Esophagus squamous epithelium (tissue), 5 donors: ENCODE measurements around the gene F12. TPM values are rescaled to one million over a fixed set of nuclear protein-coding genes. Genes with fewer than 3 reads are reported as not detected.
"Not testable (repeated sequence)": the region's sequence is repeated elsewhere in the genome, so short reads cannot be mapped to it uniquely, and the experiment has no call there.

Experiments used
- DNase-seq: peaks from one replicate; lab custom pipeline; 2025; lab: John Stamatoyannopoulos, UW
- H3K27ac ChIP-seq, 4 donors: fragments of 200-600 bp; sonication (generic); one replicate each; pipeline ENCODE4 v1.5.1; 2016 to 2019; ENCODE audit warnings: mild to moderate bottlenecking in 1 of 4
- H3K27me3 ChIP-seq, 4 donors: fragments of 200-600 bp; sonication (generic); 1 replicate in 3 of 4; 2 replicates in 1 of 4; pipeline versions ENCODE4 v1.5.1 to v1.6.0; 2017 to 2021; ENCODE audit warnings: antibody characterized with exemption in 1 of 4
- H3K36me3 ChIP-seq, 3 donors: fragments of 200-600 bp; sonication (generic); one replicate each; pipeline ENCODE4 v1.5.1; 2016 to 2019
- H3K4me1 ChIP-seq, 3 donors: fragments of 200-600 bp; sonication (generic); one replicate each; pipeline ENCODE4 v1.5.1; 2017 to 2019
- H3K4me3 ChIP-seq, 4 donors: fragments of 200-600 bp; sonication (generic); 1 replicate in 3 of 4; 2 replicates in 1 of 4; pipeline ENCODE4 v1.5.1; 2016 to 2019; ENCODE audit warnings: mild to moderate bottlenecking in 2 of 4, moderate library complexity in 1 of 4
- H3K9me3 ChIP-seq, 3 donors: fragments of 200-600 bp; sonication (generic); one replicate each; pipeline ENCODE4 v1.5.1; 2016 to 2019
- CTCF ChIP-seq, 6 experiments: fragments of 450-650 bp in 4 of 6; fragments of 200-600 bp in 2 of 6; sonication (generic) in 2 of 6; IDR thresholded peaks; one replicate each; pipeline ENCODE4 v1.5.1; 2016 to 2019; ENCODE audit warnings: antibody characterized with exemption in 6 of 6, mild to moderate bottlenecking in 4 of 6, moderate library complexity in 4 of 6
- POLR2A ChIP-seq, 4 donors: fragments of 450-650 bp; IDR thresholded peaks; one replicate each; pipeline ENCODE4 v1.6.1; 2017; ENCODE audit warnings: antibody characterized with exemption in 4 of 4, mild to moderate bottlenecking in 4 of 4, moderate library complexity in 3 of 4
- WGBS, 2 donors: methylation state at CpG; one replicate each; pipeline ENCODE4 v1.1.5; 2018; 5-methylcytosine and 5-hydroxymethylcytosine counted together
- intact Hi-C: fragments of 100-400 bp; cut with DNase I; formaldehyde crosslinking; loops from one replicate; pipeline ENCODE4 v1.15.0; 2022
- total RNA-seq, 4 donors: library from RNA; depleted of rRNA; stranded (reverse); fragments of >200 nt; gene quantifications; one replicate each; pipeline ENCODE4 v1.1.0, GENCODE V29; 2016
- donor health status: DM: yes; HTN: yes; CAD: no.

F12 gene
- total RNA-seq, 4 donors from 2014 or later: 10.7 to 25.4 (median 19.6) TPM

- Histone ChIP-seq H3K36me3 (no peaks in the 10 kb centered on the region), H3K4me3 (no peak overlapping the region), H3K4me1 (peaks cover 8 to 70% (median 20%) of the 10 kb centered on the region in 3 donors), H3K9me3 (no peaks in the 10 kb centered on the region), H3K27ac (peak overlapping the region in 1 of 4 donors; percentile 38), H3K27me3 (no peaks in the 10 kb centered on the region)
- 74 to 85% methylated on average over 4 to 6 of the region's 8 CpGs for WGBS, 2 donors
- TF ChIP-seq CTCF (IDR thresholded peaks at IDR 0.05) (no peak), POLR2A (IDR thresholded peaks at IDR 0.05) (no peak)
- intact Hi-C loops: no loop called here
- no peak for DNase-seq
These were observed 31.2 kb downstream of the F12 start for GRCh38 chr5:177377851-177378776.

- no peak for DNase-seq
- no peaks in the 10 kb centered on the region for H3K27me3 ChIP-seq
- WGBS, 2 donors: 67 to 82% methylated on average over 10 to 11 of the region's 11 CpGs
- no peak for TF ChIP-seq POLR2A (IDR thresholded peaks at IDR 0.05)
- TF ChIP-seq CTCF (IDR thresholded peaks at IDR 0.05): no peak
- H3K4me3 ChIP-seq: no peak overlapping the region
- no peak overlapping the region for H3K27ac ChIP-seq
- H3K4me1 ChIP-seq: peaks cover 28 to 73% (median 37%) of the 10 kb centered on the region in 3 donors
- H3K36me3 ChIP-seq: peaks cover 0 to 4% (median 0%) of the 10 kb centered on the region in 3 donors
- no peaks in the 10 kb centered on the region for H3K9me3 ChIP-seq
- intact Hi-C loops: no loop called here
These were observed 33.3 kb downstream of the F12 start for GRCh38 chr5:177376107-177376506.

GRCh38 chr5:177375516-177375915 lies 33.8 kb downstream of the F12 start:
- 61 to 66% methylated on average over 5 of the region's 5 CpGs for WGBS, 2 donors
- Histone ChIP-seq H3K27ac (peak overlapping the region in 2 of 4 donors; percentile 92 to 93), H3K4me1 (peaks cover 29 to 79% (median 39%) of the 10 kb centered on the region in 3 donors)
- DNase-seq, H3K9me3 ChIP-seq, intact Hi-C loops, H3K36me3 ChIP-seq, H3K27me3 ChIP-seq, H3K4me3 ChIP-seq: not testable (repeated sequence)

GRCh38 chr5:177374211-177374610 lies 35.2 kb downstream of the F12 start:
- no peaks in the 10 kb centered on the region for H3K9me3 ChIP-seq
- TF ChIP-seq POLR2A (IDR thresholded peaks at IDR 0.05) (no peak), CTCF (IDR thresholded peaks at IDR 0.05) (no peak)
- WGBS, 2 donors: 39 to 49% methylated on average over 5 of the region's 5 CpGs
- no peaks in the 10 kb centered on the region for H3K27me3 ChIP-seq
- peak overlapping the region in 1 of 4 donors; percentile 35 for H3K4me3 ChIP-seq
- H3K36me3 ChIP-seq: peaks cover 0 to 4% (median 0%) of the 10 kb centered on the region in 3 donors
- DNase-seq: no peak
- peaks cover 29 to 85% (median 51%) of the 10 kb centered on the region in 3 donors for H3K4me1 ChIP-seq
- intact Hi-C loops: no loop called here
- H3K27ac ChIP-seq: peak overlapping the region; percentile 86 to 93 (median 92)

- Histone ChIP-seq H3K27me3 (no peaks in the 10 kb centered on the region), H3K36me3 (peaks cover 0 to 4% (median 0%) of the 10 kb centered on the region in 3 donors), H3K27ac (peak overlapping the region; percentile 86 to 93 (median 92)), H3K4me3 (peak overlapping the region in 1 of 4 donors; percentile 35), H3K4me1 (peaks cover 29 to 85% (median 52%) of the 10 kb centered on the region in 3 donors), H3K9me3 (no peaks in the 10 kb centered on the region)
- no peak for DNase-seq
- WGBS, 2 donors: 38 to 39% methylated on average over 4 to 6 of the region's 6 CpGs
- intact Hi-C loops: no loop called here
- TF ChIP-seq POLR2A (IDR thresholded peaks at IDR 0.05) (peak in 1 of 4 donors; percentile 23), CTCF (IDR thresholded peaks at IDR 0.05) (peak in 1 of 6 experiments; percentile 6)
These were observed 35.6 kb downstream of the F12 start for GRCh38 chr5:177373806-177374205.
